ENCODE data around the gene SELENOS.
"Not testable (repeated sequence)": the region's sequence is repeated elsewhere in the genome, so short reads cannot be mapped to it uniquely, and the experiment has no call there.

Gene SELENOS

GRCh38 chr15:101309436-101310160 lies 32.3 kb upstream of the SELENOS start:
- DNase-seq: no peak

- no peak for DNase-seq
Observed at GRCh38 chr15:101308604-101309435, 31.5 kb upstream of the SELENOS start.

GRCh38 chr15:101307897-101308603 lies 30.8 kb upstream of the SELENOS start:
- no peak for DNase-seq

- DNase-seq: no peak
Observed at GRCh38 chr15:101307048-101307896, 30.0 kb upstream of the SELENOS start.

GRCh38 chr15:101306341-101307047 lies 29.2 kb upstream of the SELENOS start:
- no peak for DNase-seq

GRCh38 chr15:101305820-101306255 lies 28.6 kb upstream of the SELENOS start:
- DNase-seq: no peak

GRCh38 chr15:101303408-101303807 lies 26.1 kb upstream of the SELENOS start:
- no peak for DNase-seq

GRCh38 chr15:101296418-101297405 lies 19.4 kb upstream of the SELENOS start:
- DNase-seq: no peak

GRCh38 chr15:101295607-101296161 lies 18.4 kb upstream of the SELENOS start:
- no peak for DNase-seq

GRCh38 chr15:101294731-101295606 lies 17.7 kb upstream of the SELENOS start, which contains the start of gene SNRPA1:
Gene SNRPA1 (minus strand): TSS chr15:101295248. CDS start chr15:101295178, 70 bp downstream.
- peak; percentile 93 to 97 for DNase-seq

- no peak for DNase-seq
Observed at GRCh38 chr15:101293122-101293521, 15.8 kb upstream of the SELENOS start.

GRCh38 chr15:101288905-101289513 lies 11.7 kb upstream of the SELENOS start:
- DNase-seq: peak in 1 of 2 donors; percentile 75

- DNase-seq: not testable (repeated sequence)
Observed at GRCh38 chr15:101287342-101287741, 10.1 kb upstream of the SELENOS start.

GRCh38 chr15:101286471-101287114 lies 9.3 kb upstream of the SELENOS start:
- DNase-seq: no peak

- no peak for DNase-seq
Observed at GRCh38 chr15:101283931-101284330, 6.6 kb upstream of the SELENOS start.

- DNase-seq: no peak
Observed at GRCh38 chr15:101280007-101280406, 2.7 kb upstream of the SELENOS start.

GRCh38 chr15:101277943-101278564 lies 769 bp upstream of the SELENOS start:
- DNase-seq: no peak
